Stimulated activated CD4-positive, alpha-beta T cell treated with anti-CD3 and anti-CD28 coated beads, Interleukin-12 subunit alpha, Interleukin-12 subunit beta, amount 100 ng/mL, for 48 hours (primary cell): Measurements from ENCODE around the gene OSBPL9.

ENCODE experiments used
- DNase-seq, 3 donors: peaks; one replicate each; pipeline ENCODE4 v3.0.0-alpha.2; 2020; ENCODE audit warnings: low read depth in 2 of 3, low spot score in 1 of 3

The OSBPL9 gene

DNA sequence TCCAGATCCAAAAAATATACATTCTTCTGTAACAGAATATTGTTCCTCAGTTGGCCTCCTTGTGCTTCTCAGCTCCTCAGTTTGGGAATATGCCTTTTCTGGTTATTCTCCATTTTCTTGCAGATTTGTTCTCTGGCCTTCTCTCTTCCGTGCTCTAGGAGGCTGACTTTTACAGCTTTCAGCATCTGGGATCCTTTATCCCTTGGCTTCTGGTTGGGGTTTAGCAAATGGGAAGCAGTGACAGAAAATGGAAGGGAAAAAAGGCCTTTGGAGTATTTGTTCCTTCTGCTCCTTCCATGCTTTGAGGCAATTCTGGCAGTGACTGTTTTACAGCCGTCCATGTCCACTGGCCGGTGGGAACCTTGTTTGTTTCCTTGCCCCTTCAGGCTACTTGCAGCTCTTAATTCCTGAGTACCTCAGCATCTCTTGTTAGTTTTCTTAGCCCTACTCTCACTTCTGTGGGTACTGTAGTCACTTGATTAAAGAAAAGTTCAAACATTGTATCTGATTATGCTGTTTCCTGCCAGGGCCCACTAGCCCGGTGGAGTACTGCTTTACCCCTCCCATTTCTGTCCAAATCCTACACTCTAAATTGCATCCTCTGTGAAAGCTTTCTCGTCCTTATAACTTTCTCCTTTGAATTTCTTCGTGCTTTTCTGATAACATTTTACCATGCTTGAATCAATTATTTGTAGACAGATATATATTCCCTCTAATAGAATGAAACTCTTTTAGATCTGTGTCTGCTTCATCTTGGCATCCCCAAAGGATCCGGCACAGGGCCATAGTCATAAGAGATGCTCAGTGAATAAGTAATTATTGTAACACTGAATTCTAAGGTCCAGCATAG is 118.2 kb downstream of the OSBPL9 start:
- no peak for DNase-seq

DNA sequence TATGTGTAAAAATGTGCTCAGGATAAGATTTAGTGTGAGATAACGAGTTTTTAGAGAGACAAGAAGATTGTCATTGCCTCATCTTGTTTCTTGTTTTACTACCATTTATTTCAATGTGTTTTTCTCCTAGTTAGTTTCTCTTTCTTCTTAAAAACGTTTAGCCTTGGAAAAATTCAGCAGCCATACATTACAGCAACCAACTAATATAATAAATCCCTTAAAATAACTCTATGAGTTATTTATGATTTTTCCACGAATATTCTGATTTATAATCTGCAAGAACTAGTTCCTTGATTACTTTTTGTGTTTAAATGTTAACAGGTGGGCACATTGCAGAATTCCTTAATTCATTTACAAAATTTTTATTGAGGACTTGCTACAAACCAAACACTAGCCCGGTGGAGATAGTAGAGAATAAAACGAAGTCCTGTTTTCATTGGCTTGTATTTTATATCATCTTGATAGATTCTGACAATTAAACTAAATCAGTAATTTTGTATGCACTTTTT is 118.9 kb downstream of the OSBPL9 start:
- DNase-seq = no peak

DNA sequence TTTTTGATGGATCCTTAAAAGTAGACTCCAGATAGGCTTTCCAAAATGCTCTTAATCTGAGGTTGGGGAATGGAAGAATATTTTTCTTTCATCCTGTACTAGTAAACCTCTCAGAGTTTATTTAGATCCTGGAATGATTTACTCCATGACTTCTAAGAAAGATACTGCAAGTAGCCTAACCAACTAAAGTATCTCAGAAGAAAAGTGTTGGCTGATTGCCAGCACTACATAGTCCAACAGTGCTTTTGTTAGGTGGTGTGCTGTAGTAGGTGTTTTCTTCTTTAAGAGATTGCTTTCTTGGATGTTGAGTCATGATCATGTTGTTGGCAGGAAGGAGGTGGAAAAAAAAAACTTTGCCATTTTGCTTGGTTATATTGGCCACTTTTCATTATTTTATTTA is 119.8 kb downstream of the OSBPL9 start:
- DNase-seq = no peak

DNA sequence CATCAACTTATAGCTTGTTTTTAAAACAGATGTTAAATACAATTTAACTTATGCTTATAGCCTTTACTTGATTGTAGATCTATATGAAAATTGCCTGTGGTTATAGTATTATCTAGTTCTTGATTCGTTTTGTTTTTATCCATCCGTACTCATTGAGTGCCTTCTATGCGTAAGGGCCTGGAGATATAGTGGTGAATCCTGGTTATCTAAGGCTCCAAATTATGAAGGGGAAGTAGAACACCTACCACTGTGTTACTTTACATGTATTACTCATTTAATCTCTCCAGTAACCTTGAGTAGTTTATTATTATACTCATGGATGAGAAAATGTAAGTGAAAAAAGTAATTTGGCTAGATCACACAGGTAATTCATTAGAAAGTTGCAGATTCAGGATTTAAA is 121.8 kb downstream of the OSBPL9 start:
- no peak for DNase-seq

DNA sequence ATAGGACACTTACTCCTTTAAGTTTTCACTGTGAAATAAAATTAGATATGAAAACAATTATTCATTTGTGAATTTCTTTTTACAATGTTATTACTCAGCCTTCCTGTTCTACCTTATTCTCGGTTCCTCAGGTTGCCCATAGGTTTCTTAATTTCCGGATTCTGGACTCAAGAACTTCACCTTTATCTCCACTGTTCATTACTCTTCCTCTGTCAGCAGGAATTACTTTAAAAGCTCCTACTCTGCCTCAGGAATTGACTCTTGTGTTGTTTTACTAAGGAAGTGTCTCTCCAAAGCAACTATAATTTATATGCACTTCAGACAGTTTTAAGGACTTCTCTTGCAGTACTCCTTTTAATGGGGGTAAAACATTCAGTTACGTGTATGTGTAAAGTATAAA is 123.8 kb downstream of the OSBPL9 start:
- no peak for DNase-seq

DNA sequence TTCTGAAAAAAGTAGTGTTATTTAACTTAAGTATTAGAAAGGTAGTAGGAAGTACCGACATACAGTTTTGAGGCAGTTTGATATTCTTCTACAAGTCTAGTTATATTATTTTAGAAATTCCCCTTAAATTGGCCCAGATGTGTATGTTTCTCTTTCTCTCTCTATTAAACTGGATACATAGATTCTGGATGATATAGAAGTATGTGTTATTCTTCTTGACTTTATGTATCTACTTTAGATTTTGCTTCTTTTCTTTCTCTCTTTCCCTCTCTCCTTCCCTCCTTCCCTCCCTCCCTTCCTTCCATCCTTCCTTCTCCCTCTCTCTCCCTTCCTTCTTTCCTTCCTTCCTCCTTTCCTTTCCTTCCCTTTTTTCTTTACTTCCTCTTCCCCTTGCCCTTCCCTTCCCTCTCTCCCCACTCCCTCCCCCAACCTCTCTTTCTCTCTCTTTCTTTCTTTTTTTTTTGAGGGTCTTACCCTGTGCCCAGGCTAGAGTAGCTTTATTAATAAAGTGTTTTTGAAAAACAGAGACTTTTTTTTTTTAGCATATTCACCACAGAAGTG is 124.3 kb downstream of the OSBPL9 start:
- DNase-seq = no peak

DNA sequence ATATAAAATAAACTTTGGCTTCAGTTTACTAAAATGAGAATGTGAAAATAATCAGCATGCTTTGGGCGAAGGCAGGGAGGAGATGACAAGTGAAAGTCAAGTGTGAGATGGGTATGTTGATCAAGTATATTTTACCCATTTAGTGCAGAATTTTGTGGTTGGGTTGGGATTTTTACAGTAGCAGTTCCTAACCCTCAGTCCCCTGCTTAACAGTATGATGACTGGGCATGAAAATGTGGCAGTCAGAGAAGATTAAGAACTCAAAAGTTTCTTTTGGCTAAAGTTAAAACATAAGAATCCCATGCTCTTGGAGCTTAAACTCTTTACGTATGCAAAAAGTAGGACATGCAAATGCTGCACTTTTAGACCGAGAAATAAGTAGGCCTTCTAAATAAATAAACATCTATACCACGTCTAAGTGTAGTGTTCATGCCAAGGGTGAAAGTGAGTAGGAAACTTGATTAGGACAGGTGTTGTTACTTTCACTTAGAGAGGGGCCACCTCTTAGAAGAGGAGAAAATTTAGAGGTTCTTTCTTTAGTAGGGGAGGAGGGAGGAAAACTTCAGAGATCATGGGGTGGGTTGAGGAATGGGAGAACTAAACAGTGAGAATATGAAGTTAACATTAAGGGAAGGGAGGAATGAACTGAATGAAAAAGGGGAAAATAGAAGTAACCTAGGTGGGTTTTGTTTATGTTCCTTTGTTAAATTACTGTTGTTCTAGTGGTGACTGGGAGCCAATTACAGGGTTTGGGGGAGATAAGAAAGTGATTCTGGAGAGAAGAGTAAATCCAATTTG is 127.8 kb downstream of the OSBPL9 start:
- DNase-seq = no peak

DNA sequence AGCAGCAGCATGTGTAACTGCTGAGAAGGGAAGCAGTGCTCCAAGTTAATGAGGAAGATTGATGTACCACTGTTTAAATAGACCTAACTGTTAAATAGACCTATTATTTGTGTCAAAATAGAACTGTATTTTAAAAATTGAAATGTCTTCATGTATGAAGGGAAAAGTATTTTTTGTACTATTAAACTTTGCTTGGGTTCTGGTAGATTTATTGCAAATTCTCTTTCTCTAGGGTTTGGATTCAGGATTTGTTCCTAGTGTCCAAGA is 128.3 kb downstream of the OSBPL9 start:
- no peak for DNase-seq

DNA sequence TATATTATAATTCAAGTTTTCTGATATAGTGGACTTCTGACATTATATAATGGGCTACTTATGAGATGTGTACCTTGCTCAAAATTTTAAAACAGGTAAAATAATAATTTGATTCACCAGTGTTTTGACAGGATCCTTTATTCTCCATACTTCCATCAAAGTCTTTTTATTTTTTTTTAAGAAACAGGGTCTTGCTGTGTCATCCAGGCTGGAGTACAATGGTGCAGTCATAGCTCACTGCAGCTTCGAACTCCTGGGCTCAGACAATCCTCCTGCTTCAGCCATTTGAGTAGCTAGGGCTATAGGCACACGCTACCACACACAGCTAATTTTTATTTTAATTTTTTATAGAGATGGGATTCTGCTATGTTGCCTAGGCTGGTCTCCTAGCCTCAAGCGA is 132.3 kb downstream of the OSBPL9 start:
- no peak for DNase-seq

DNA sequence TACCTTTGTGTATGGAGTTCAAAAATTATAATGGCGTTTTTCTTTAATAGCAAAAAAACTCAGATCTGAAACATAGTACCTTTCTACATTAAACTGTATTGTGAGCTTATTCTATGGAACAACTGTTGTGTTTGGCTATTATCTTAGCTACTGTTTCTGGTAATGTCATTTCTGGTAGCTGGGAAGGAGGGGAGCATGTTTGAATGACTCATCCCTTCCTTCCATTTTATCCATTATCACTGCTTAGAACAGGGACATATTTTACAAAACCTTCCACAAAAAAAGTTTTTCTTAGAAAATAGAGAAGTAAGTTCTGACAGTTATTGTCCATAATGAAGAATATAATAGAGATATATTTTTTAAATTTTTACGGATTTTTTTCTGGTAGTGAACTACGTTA is 133.3 kb downstream of the OSBPL9 start:
- DNase-seq = no peak

DNA sequence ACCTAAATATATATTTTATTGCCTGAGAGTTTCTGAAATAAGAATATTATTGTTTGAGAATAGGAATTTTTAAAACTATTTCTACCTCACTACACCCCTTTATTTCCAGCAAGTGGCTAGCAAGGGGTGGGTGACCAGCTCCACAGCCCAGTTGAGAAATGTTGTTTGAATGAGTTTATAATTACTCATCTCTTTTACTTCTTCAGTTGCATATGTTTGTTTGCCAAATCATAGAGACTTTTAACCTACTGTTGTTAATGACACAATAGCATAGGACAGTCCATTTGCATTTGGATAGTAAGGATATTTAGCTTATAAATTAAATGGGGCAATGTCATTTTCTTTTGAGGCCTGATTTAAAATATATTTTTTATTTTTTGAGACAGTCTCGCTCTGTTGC is 133.8 kb downstream of the OSBPL9 start:
- DNase-seq = no peak

DNA sequence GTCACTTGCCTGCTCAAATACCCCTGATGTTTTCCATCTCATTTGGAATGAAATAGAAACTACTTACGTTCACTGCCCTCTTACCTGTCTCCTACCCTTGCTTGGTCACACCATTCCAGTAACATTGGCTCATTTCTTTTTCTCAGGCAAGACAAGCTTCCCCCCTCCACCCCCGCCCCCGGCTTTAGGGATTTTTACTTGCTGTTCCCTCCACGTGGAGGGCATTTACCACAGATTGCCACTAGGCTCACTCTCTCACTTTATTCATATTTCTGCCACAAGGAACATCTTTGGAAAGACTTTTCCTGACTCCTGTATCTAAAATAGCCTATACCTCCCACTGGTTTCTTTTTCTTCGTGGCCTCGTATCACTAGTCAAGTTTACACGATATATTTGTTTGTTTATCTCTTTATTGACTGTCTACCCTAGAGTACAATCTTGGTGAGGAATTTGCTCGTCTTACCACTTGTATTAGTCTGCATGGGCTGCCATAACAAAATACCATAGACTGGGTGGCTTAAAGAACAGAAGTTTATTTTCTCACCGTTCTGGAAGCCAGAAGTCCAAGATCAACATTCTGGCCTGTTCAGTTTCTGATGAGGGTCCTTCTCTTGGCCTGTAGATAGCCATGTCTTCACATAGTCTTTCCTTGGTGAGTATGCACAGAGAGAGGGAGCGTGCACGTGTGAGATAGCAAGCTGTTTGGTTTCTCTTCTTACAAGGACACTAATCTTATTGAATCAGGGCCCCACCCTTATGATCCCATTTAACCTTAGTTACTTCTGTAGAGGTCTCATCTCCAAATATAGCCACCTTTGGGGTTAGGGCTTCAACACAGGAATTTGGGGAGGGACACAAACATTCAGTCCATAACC is 135.4 kb downstream of the OSBPL9 start:
- DNase-seq = no peak

DNA sequence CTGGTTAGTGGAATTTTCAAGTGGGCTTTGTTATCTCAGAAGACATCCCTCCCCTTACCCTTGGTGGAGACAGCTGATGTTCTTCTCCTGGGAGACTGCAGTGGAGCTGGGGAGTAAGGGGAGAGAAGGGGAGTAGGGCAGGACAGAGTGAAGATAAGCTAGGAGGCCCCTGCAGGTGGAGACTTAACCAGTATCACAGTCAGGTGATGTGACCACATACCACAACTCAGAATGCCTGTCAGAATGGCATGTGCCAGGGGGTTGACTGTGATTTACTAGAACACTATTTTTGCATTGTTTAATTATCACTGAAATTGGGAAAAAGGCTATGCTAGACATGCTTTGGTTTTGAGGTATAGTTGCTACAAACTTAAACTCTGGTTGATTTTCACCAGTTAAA is 137.1 kb downstream of the OSBPL9 start:
- no peak for DNase-seq

DNA sequence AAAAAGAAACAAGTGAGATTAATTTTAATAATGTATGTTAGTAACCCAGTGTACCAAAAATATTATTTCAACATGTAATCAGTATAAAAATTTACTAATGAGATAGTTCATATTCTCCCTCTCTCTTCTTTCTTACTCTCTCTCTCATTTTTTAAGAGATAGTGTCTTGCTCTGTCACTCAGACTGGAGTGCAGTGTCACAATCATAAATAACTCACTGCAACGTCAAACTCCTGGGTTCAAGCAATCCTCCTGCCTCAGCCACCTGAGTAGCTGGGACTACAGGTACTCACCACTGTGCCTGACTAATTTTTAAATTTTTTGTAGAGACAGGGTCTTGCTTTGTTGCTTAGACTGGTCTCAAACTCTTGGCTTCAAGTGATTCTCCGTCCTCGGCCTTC is 137.8 kb downstream of the OSBPL9 start:
- no peak for DNase-seq

DNA sequence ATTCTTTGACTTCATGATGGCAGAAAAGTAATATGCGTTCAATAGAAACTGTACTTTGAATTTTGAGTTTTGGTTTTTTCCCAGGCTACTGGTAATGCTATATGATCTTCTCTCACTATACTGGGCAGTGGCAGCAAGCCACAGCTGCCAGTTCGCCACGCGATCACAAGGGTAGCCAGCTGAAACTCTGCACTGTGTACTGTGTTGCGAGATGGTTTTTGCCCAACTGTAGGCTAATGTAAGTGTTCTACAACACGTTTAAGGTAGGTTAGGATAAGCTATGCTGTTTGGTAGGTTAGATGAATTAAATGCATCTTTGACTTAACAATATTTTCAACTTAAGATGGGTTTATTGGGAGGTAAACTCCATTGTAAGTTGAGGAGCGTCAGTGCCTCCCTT is 138.5 kb downstream of the OSBPL9 start:
- DNase-seq = no peak

DNA sequence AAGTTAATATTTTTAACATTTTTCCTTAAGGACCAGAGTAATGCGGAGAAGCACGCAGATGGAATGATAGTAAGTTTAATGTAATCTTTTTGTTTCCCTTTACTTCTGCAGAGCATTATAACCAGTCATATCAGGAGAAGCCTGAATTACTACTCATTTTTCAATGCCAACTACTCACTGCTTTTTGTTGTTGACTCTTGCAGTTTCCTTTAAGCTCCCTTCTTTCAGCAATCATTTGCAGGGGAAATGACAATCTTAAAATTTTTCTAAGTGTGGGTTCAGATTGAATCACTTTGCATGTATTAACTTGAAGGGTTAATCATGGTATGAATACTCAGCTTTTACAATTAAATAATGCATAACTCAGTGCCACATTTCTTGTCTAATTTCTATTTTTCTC is 139.4 kb downstream of the OSBPL9 start:
- DNase-seq = no peak

DNA sequence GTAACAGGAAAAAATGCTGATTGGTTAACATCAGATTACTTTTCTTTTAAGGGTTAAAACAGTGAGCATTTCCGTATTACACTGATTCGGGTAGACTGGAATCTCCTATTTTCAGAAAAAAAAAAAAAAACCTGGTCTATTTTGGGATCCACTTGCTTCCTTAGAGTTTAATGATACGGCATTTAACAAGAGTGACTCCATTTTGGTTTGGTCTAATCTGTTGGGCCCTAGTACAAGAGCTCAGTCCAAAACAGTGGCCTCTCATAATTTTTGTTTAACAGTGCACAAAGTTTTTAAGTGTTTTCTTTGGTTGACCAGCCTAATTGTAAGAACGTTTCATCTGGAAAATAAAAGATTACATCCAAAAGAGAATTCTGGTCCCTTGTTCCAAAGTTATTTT is 141.4 kb downstream of the OSBPL9 start:
- DNase-seq = no peak

DNA sequence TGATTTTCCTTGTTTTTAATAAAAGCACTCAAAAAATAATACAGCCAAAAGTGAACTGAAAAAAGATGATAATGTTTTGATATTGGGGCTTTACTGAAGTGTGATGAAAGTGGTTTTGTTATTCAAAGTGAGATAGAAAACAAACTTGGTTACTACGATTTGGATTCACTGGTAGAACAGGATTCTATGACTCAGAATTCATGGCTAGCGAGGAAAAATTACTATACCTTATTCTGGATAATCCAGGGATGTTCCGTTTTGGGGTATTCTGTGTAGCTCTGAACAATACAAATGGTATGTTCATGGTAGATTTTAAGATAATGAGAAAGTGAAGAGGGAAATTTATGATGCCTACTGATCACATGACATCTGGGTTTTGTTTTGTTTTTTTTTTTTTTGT is 144.0 kb downstream of the OSBPL9 start:
- no peak for DNase-seq

DNA sequence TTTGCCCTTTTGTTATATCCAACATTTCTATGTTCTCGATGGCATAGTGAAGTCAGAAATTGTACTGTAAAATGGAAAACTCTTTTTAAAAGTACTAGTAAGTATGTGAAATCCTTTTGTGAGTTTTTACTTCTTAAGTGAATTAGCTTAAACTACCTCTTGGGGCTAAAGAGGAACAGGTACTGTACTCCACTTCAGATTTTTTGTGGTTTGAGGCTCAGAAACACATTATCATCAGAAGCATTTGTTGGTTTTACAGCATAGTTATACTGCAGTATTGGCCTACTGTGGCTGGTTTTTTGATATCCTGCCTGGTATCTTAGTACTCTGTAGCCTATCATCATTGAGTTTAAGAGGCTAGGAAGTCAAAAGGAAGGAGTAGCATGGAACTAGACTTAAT is 144.5 kb downstream of the OSBPL9 start:
- no peak for DNase-seq

DNA sequence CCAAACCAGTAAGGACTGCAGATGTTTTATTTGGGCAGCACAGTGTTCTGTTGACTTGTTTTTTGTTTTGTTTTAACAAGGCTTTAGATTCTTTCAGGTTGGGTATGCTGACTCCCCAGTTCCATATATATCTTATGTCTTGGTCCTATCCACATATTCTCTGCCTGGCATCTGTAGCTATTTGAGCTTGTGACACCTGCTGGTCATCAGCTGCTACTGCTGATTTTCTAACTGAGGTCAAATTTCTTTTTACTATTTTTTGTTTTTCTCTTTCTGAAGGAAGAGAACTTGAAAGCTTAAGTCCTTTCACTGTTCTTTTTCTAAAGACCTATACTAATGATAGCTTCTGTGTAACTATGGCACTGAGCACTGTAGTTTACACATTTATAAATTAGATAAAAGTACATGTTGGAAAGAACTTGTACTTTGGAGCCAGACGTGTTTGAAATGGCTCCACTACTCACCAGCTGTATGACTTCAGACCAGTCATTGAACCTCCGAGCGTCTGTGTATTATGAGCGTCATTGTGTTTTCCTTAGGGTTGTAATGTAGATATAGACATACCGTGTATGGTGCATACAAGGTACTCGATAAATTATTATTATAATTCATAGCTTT is 152.2 kb downstream of the OSBPL9 start:
- DNase-seq = no peak

DNA sequence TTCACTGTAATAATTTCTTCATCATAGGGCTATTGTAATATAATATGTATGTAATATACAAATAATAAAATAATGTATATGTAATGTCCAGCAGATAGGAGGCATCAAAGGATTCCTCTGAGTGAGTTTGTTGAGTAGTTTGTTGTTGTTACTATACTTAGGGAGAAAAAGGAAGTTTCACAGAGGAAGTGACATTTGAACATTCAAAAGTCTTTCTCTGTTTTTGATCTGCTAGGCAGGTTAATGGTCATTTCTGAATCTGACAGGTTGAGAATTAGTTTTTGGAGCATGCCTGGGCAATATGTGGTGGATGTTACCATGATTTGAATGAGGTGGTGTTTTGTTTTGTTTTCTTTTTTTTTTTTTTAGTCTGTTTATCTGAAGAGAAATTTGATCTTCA is 159.5 kb downstream of the OSBPL9 start:
- DNase-seq = no peak
